NOMO-1 treated with DMSO at 0.1 percent for 48 hours (cell line): Measurements from ENCODE around the gene FAM241B.

Experiments
- DNase-seq: peaks from one replicate; lab custom pipeline; 2025; ENCODE audit not compliant: unreplicated experiment; lab: John Stamatoyannopoulos, UW

FAM241B gene, protein sequence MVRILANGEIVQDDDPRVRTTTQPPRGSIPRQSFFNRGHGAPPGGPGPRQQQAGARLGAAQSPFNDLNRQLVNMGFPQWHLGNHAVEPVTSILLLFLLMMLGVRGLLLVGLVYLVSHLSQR

DNA sequence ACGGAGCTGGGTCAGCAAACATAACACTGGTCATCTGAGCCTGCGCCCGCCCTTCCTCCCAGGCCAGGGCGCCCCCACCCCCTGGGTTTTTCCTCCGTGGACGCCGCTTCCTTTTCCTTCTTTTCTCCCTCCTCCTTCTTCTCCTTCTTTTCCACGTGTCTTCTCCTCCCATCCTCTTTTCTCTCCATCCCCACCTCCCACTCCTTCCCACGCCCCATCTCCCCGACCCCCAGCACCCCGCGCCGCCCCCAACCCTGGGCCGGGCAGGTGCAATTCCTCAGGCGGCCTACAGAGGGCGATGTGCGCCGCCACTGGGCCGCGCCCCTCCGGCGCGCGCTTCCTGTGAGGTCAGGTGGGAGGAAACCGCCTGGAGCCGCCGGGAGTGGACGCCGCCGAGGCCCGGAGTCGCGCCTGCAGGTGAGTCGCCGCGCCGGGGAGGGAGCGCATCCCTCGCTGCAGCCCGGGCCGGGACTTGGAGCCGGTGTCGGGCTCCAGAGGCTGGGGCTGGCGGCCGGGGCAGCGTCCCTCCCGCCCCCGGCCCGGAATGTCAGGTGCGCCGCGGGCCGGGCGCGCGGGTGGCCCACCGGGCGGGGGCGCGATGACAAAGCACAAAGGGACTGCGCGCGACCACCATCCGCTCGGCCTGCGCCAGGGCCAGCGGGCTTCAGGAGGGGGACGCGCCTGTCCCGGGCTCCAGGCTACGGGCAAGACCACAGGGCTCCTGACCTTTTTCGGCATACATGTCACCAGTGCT is at the start of gene FAM241B:
FAM241B (plus strand) TSS at position 351 of the 754 bp plus-strand sequence. CDS start 1,497 bp downstream, outside the sequence.
- peak; percentile 32 for DNase-seq

DNA sequence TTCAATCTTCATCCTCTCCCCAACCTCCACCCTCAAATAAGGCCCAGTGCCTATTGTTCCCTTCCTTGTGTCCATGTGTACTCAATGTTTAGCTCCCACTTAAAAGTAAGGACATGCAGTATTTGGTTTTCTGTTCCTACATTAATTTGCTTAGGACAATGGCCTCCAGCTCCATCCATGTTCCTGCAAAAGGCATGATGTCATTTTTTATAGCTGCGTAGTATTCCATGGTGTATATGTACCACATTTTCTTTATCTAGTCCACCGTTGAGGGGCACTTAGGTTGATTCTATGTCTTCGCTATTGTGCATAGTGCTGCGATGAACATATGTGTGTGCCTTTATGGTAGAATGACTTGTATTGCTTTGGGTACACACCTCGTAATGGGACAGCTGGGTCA is 49.6 kb upstream of the FAM241B start:
- DNase-seq: no peak

DNA sequence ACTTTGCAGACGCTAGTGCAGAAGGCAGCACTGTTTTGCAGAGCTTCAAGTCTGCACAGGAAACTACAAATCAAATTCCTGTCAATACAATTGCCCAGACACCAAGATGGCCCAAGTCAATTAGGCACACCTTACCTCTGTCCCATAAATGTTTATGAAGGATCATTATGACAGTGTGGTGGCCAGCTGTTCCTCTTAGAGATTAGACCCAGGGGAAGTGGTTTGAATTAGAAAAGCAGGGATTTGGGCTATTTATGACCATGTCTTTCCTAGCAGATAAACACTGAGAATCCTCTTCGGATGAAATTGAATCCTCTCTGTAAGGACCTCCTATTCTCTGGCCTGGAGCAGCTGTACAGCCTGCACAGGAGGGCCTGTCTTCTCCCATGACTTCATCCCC is 46.9 kb upstream of the FAM241B start:
- DNase-seq: no peak

DNA sequence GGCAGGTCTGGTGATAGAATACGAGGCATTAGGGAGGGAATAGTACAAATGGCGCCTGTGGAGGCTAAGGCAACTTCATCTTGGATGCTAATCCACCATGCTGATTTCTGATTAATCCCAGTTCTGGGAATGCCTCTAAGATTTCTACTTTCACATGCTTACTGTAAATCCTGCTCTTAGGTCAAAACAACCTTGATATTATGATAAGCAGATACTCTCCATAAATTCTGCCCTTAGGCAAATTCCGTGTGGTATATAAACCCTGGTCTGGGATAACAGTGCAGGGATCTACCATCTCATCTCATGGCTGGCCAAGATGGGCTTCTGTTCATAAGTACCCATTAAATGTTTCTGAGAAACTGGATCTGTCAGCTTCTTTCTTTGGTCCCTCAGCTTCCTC is 45.4 kb upstream of the FAM241B start:
- DNase-seq: no peak

DNA sequence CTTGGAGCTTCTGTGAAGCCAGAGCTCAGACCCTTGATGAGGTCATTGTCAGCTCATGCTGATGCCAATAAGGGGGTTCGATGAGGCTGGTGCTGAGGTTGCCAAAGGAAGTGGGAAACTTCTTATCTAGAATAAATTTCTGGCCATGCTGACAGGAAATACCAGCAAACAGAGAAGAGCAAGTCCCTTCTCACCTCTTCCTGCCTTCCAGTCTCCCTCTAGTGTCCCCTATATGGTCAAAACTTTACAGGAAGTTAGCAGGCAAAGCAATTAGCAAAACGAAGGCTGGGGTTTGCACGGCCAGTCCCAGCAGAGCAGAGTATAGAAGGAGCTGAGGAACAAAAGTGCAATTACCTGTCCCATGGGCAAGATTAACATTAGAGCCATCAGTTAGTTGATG is 41.7 kb upstream of the FAM241B start:
- DNase-seq: no peak

DNA sequence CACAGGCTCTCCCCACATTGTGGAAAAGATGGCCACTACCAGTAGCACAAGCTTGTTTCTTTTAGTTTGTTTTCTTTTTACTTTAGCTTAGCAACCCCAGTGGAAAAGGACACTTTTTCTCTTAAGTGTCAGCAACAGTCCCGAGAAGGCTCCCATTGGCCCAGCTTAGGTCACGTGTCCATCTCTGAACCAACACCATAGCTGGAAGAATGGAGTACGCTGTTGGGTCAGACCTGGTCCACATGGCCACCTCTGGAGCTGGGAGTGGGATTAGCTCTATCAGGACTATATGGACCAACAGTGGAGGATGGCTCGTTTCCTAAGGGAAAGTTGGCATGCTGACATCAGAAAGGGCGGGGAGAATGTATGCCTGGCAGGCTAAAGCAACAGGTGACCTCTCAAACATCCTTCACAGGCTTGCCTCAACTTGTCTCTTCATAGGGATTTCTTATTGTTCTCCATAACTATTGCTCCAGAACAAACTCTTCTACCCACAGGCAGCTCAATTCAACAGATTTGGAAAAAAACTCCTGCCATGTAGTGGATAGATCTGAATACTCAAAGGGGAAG is 29.2 kb upstream of the FAM241B start:
- no peak for DNase-seq

DNA sequence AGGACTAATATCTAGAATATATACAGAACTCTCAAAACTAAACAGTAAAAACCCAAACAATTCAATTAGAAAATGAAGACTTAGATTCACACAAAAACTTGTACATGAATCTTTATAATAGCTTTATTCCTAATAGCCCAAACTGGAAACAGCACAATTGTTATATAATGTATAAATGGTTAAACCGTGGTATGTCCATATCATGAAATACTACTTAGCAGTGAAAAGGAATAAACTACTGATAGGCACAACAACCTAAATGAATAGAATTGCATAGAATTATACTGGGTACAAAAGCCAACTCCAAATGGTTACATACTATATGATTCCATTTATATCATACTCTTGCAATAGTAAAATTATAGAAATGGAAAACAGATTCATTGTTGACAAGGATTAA is 21.0 kb upstream of the FAM241B start:
- no peak for DNase-seq

DNA sequence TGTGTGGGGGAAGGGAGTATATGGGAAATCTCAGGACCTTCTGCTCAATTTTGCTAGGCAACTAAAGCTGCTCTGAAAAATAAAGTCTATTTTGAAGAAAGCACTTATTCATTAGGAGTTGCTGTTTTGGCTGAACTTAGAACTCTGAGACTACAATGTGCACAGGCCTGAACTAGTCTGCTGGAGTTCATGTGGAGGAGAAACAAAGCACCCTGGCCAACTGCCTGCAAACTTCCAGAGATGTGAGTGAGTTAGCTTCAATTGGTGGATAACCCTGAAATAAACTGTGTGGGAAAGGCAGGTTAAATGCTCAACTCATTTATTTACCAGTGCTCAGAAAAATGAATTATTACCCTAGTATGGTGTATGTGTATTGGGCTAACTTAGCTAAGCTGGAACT is 17.3 kb upstream of the FAM241B start:
- no peak for DNase-seq

DNA sequence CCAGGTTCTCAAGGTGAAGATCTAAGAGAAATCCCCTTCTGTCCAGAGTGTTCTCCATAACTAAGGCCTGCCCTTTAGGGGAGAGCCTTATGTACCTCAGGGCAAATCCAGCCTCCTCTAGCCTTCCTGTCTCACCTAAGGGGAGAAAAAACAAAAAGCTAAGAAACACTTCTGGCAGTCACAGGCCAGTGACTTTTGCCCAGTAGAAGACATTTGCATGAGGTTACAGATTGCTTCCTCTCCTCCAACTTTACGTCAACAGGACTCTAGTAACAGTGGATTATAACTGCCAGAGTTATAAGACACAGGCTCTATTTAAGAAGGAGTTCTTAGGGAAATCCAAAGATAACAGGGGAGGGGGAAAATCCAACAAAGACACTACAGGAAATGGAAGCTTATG is 15.9 kb upstream of the FAM241B start:
- no peak for DNase-seq

DNA sequence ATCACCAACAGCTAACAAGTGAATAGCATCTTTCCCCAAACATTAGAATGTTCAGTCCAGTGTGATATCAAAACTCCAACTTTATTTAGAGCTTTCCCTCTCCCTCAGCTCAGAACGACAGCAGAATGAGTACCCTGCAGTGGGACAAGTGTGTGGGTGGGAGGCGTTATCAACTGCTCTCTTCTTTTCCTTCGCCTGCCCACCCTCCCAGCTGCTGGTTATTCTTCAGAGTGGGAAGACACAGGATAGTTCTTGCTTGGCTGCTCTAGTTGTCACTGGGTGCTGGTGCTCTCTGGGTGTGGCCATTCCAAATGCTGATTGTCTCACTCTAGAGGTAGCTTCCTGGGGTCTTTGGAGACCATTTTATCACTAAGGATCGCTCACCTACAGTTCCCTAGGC is 13.7 kb upstream of the FAM241B start:
- DNase-seq: no peak

DNA sequence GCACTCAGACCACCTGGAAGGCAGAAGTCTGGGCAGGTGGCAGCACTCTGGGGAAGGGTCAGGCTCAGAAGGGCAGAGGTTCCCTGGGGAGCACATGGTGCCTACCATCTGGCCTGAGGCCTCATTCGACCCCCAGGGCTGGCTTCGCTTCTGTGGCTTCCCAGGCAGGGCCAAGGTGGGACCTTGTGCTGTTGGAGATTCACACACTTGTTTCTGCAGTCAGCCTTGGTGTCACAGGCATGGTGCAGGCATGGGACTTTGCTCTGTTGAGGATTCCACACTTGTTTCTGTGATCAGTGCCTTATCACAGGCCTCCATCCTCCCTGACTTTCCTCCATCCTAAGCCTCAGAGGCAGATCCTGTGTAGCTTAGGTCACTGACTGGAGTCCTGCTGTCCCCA is 11.3 kb upstream of the FAM241B start:
- DNase-seq: no peak

DNA sequence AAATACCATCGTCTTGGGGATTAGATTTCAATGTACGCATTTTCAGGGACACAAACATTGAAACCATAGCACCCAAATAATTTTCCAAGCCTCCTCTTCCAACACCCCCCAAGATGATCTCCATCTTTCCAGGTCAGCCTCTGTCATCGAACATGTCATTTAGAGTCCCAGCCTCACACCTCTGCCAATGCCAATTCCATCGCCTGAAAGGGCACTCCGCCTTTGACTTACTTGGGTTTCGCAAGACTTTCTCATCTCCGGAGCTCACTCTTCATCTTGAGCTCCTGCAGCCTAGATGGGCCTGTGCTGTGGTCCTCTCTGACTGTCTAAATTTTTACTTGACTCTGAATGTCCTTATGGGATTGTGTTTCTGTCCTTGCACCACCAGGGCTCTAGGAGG is 10.4 kb upstream of the FAM241B start:
- DNase-seq: no peak

DNA sequence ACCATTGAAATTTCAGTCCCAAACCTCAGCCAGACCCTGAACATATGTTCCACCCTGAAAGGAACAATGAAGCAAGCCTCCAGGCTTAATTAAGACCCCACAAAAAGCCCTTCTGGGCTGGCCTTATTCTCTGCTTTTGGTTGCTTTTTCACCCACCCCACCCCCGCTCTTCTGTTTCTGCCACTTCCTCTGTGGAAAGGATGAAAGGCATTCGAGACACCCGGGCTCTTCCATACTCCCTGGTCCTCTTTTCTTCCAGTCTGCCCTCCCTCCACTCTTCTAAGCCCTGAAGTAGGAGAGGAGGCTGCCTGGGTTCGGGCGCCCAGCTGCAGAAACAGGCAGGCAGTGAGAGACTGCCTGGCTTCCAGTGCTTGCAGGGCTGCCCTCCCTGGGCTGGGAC is 9.4 kb upstream of the FAM241B start:
- no peak for DNase-seq

DNA sequence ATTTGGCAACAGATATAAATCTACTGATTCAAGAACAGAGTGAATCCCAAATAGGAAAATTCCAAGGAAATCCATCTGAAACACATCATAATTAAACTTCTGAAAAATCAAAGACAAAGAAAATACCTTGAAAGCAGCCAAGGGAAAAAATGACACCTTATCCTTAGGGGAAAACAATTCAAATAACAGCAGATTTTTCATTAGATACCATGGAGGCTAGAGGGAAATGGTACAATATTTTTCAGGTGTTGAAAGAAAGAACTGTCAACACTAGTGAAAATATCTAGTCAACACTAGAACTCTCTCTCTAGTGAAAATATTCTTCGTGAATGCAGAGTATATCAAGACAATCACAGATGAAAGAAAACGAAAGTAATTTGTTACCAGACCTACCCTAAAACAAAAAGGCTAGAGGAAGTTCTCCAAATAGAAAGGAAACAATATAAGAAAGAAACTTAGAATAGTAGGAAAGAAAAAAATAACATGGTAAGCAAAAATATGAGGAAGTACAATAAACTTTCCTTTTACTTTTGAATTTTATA is 5.7 kb upstream of the FAM241B start:
- DNase-seq: no peak

DNA sequence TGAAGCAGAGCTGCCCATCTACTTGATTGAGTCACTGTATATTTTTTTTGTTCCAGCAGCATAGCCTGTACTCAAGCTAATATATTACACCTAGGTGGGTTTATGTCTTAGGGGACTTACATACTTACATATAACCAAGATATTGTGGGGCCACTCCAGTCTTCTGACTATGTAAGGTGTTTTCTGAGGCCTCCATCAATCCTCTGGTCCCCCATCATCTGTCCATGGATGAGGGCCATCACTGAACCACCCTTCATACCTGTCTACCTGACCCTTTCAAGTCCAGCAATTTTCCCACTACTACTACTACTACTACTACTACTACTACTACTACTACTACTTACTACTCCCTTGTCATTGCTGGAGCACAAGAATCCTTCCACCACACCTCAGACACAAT is 3.2 kb upstream of the FAM241B start:
- DNase-seq: no peak

DNA sequence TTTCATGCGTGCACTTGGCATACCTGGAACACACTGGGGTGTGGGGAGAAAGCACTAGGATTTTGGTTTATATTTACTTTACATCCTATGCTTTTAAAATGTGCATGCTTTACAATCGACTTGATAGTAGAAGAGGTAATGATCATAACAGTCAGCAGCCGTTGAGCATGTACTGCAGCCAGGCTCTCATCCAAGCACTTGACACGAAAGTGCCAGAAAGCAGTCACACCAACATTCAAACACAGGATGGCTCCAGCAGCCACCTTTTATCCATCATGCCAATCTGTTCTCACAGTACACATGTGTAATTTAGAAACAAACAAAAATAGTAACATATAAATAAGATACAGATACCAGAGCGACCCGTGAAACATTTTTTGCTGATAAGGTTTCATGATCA is 1.2 kb upstream of the FAM241B start:
- DNase-seq: no peak

DNA sequence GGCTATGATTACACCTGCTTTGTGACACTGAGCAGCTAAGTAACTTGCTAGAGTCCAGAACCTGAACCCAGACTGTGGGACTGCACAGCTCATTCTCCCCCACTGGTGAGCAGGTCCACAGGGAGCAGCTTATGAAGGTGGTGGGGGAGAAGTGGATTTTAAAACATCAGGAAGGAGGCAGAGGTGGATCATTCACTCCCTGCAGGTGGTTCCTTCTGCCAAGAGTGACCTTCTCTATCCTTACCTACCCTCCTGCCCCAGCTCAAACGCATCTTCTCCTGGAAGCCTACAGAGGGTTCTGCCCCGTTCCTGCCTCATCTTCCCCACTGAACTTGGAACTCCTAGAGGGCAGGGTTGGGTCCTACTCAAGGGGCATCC is 539 bp upstream of the FAM241B start:
- no peak for DNase-seq

DNA sequence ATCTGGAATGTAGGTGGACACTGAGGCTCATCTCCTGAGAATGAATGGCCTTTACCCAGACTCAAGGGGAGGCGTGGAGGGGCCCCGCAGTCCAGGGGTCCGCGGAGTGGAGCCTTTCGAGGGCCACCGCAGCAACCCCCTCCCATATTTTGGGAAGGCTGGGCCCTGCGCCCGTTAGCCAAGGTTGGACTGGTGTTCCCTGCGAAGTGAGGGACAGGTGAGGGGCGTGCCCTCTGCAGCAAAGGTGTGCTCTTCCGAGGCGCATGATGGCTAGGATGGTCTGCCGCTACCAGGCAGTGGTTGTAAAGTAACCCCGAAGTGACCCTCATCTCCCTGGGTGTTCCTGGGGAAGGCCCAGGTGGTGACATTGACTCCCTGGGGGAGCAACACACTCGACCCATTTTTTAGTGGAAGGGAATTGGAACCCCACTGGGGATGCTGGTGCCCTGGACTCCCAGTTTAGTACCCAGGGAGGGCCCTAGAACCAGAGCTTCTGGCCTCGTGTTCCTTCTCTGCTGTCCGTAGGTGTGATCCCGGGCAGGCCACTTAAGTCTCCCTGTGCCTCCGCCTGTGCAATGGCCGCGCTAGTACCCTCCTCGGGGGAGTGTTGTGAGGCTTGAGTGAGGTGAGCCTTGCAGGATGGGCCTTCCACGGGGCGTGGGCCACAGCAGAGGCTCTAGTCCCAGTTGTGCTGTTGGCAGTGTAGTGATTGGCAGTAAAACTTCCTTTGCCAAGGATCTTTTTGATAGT is 779 bp downstream of the FAM241B start:
- DNase-seq: no peak

DNA sequence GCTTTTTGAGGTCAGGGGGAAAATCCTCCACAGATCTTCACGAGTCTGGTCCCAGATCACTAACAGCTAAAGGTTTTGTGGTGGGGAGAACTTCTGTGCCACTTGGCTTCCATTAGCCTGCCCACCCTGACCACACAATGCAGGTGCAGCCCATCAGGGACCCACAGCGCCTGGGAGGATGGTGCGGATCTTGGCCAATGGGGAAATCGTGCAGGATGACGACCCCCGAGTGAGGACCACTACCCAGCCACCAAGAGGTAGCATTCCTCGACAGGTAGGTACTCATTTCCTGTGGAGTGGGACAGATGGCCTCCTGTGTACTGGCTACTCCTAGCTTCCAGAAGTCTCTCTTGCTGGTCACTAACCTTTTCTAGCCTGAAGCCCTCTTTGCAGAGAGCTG is 1.5 kb downstream of the FAM241B start:
- DNase-seq: no peak

DNA sequence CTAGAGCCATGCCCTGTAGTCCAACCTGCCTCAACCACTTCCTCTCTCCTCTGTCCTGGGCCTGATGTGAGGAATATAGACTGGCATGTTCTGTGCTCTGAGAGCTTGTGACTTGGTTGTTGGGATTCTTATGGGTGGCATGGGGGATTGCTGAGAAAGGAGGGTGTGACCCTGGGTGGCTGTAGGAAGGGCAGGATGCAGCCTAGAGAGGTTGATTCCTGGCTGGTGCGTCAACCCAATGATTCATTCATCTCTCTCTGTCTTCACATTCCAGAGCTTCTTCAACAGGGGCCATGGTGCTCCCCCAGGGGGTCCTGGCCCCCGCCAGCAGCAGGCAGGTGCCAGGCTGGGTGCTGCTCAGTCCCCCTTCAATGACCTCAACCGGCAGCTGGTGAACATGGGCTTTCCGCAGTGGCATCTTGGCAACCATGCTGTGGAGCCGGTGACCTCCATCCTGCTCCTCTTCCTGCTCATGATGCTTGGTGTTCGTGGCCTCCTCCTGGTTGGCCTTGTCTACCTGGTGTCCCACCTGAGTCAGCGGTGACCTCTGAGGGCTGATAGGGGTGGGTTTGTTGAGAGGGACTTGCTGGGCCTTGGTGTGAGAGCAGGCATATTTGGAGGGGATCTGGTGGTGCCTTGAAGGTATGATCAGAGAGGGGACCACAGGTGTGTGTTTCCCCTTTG is 2.6 kb downstream of the FAM241B start:
- DNase-seq: no peak
